Measurements from ENCODE around the gene C1QC. TPM values are rescaled to one million over a fixed set of nuclear protein-coding genes. Genes with fewer than 3 reads are reported as not detected.

The C1QC gene
- total and polyA plus RNA-seq, 8 donors: 5.5 to 138 (median 17.2) TPM

DNA sequence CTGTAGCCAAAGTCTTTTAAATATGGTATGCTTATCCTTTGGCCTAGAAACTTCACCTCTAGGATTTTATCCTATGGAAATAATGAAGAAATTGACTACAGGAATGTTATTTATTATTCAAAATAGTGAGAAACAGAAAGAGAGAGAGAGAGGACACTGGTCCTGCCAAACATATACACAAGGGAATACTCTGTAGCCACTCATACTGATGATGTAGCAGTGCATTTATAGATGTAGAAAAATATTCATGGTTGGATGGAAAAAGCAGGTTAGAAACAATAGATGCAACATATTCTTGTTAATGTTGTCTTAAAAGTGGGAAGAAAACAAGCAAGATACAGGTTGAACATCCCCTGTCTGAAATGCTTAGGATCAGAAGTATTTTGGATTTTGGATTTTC lies 45.0 kb downstream of the C1QC start:
- Histone ChIP-seq H3K4me3 (no peak overlapping the region), H3K27ac (no peak overlapping the region), H3K4me1 (no peaks in the 10 kb centered on the region), H3K9me3 (no peaks in the 10 kb centered on the region), H3K27me3 (no peaks in the 10 kb centered on the region), H3K36me3 (no peaks in the 10 kb centered on the region)
- intact Hi-C loops (cut with DNase I): no loop called here
- FAIRE-seq (no peak), ATAC-seq (no peak), DNase-seq (no peak)
- TF ChIP-seq, protein P1, sequence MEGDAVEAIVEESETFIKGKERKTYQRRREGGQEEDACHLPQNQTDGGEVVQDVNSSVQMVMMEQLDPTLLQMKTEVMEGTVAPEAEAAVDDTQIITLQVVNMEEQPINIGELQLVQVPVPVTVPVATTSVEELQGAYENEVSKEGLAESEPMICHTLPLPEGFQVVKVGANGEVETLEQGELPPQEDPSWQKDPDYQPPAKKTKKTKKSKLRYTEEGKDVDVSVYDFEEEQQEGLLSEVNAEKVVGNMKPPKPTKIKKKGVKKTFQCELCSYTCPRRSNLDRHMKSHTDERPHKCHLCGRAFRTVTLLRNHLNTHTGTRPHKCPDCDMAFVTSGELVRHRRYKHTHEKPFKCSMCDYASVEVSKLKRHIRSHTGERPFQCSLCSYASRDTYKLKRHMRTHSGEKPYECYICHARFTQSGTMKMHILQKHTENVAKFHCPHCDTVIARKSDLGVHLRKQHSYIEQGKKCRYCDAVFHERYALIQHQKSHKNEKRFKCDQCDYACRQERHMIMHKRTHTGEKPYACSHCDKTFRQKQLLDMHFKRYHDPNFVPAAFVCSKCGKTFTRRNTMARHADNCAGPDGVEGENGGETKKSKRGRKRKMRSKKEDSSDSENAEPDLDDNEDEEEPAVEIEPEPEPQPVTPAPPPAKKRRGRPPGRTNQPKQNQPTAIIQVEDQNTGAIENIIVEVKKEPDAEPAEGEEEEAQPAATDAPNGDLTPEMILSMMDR (IDR thresholded peaks at IDR 0.05): no peak

DNA sequence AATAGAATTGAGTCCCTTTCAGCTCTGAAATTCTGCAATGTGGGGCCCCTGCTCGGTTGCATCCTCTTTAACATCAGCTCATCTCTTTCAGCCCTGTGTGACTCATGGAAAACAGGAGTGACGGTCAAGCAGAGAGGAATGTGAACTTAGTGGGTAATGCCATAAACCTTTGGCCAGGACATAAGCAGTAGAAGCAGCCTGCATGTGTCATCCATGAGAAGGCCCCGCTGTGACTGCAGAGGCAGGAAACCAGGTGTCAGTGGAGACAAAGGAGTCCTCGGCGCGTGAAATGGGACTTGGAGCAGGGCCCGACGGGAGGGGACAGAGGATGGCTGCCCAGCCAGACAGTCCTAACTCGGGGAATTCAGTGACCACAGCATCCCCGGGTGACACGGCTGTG lies 46.1 kb downstream of the C1QC start:
- no peaks in the 10 kb centered on the region for H3K36me3 ChIP-seq
- DNase-seq (no peak), FAIRE-seq (no peak), ATAC-seq (no peak)
- TF ChIP-seq, protein P1 (IDR thresholded peaks at IDR 0.05): no peak
- intact Hi-C loops (cut with DNase I): no loop called here
- H3K27me3 ChIP-seq: no peaks in the 10 kb centered on the region
- no peak overlapping the region for H3K4me3 ChIP-seq
- H3K9me3 ChIP-seq: no peaks in the 10 kb centered on the region
- no peaks in the 10 kb centered on the region for H3K4me1 ChIP-seq
- H3K27ac ChIP-seq: no peak overlapping the region
- 79 to 82% methylated on average over 11 of the region's 11 CpGs for WGBS, 2 donors

DNA sequence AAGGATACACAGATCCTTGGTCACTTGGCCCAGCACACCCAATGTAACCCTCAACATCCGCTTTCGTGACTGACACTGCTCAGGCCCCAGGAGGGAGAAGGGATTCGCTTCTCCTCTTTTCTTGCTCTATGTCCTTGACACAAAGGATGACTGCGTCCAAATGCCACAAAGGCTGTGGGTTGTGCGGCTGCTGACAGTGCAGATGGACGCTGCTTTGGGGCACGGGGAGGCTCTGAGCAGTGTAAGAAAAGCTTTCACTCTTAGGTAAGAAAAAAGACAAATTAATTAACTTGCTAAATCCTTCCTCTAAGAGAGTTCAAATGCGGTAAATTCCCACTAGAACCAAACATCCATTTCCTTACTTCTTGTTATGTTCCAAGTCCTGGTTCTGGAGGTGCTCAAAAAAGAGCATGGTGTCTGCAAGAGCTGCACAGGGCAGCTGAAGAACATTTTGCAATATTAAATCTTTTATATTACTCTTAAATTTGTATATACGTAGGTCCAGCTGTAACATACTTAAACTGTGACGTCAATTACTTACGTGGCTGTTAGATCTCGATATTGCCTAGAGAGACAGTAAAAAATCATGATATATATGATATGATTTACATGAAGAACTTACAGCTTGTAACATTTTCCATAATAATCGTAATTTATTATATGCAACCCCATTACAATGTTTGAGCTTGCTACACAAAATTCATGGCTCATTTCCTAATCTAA lies 47.8 kb downstream of the C1QC start:
- FAIRE-seq: no peak
- WGBS, 2 donors: 74 to 75% methylated on average over 13 of the region's 13 CpGs
- intact Hi-C loops (cut with DNase I): no loop called here

DNA sequence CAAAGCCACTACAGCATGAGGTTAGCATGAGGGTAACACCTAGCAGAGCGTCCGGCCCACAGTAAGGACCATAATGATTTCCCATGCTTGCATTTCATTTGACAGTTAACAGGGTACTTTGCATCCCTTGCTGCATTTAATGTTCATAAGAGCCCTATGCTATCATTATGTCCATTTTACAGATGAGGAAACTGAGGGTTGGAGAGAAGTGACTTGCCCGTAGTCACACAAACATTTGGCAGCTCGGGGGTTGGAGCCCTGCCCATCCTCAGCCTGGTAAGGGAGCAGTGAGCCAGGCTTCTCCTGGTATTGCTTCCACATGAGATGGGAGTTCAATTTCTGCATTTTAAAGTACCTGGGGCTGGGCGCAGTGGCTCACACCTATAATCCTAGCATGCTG lies 50.7 kb downstream of the C1QC start:
- Histone ChIP-seq H3K4me1 (no peaks in the 10 kb centered on the region), H3K4me3 (no peak overlapping the region), H3K9me3 (no peaks in the 10 kb centered on the region), H3K27ac (no peak overlapping the region), H3K27me3 (no peaks in the 10 kb centered on the region), H3K36me3 (no peaks in the 10 kb centered on the region)
- intact Hi-C loops (cut with DNase I): no loop called here
- FAIRE-seq: no peak
- TF ChIP-seq, protein P1 (IDR thresholded peaks at IDR 0.05): no peak
- DNase-seq: no peak
- no peak for ATAC-seq
- WGBS, 2 donors: 86 to 88% methylated on average over 5 of the region's 5 CpGs

More for the DNA sequence above, 47.8 kb downstream of the C1QC start:
- H3K9me3 ChIP-seq: no peaks in the 10 kb centered on the region
- ATAC-seq (no peak), DNase-seq (no peak)
- H3K4me3 ChIP-seq: no peak overlapping the region
- H3K27ac ChIP-seq: no peak overlapping the region
- H3K4me1 ChIP-seq: no peaks in the 10 kb centered on the region
- H3K27me3 ChIP-seq: no peaks in the 10 kb centered on the region
- H3K36me3 ChIP-seq: no peaks in the 10 kb centered on the region
- TF ChIP-seq, protein P1 (IDR thresholded peaks at IDR 0.05): no peak

DNA sequence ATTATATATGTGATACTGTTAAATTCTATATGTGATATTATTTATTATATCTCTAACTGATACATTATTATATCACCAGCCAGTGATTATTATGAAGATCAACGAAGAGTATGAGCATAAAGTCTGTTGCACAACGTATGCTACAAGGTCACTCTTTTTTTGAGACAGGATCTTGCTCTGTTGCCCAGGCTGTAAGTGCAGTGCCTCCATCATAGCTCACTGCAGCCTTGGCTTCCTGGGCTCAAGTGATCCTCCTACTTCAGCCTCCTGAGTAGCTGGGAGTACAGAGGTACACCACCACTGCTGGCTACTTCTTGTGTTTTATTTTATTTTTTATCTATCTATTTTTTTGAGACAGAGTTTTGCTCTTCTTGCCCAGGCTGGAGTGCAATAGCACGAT lies 53.2 kb downstream of the C1QC start:
- intact Hi-C loops (cut with DNase I): no loop called here
- FAIRE-seq: no peak
- WGBS, 2 donors: 68 to 69% methylated on average over 3 of the region's 3 CpGs
- DNase-seq: no peak
- no peak overlapping the region for H3K27ac ChIP-seq
- TF ChIP-seq, protein P1 (IDR thresholded peaks at IDR 0.05): no peak
- no peak overlapping the region for H3K4me3 ChIP-seq
- ATAC-seq: no peak
- H3K9me3 ChIP-seq: no peaks in the 10 kb centered on the region
- no peaks in the 10 kb centered on the region for H3K27me3 ChIP-seq
- no peaks in the 10 kb centered on the region for H3K36me3 ChIP-seq
- H3K4me1 ChIP-seq: no peaks in the 10 kb centered on the region
